ENCODE measurements around the gene PLB1. TPM values are rescaled to one million over a fixed set of nuclear protein-coding genes. Genes with fewer than 3 reads are reported as not detected.

The PLB1 gene
- total and polyA plus RNA-seq, 2 experiments from 2014 or later: 0.06 to 0.21 TPM

DNA sequence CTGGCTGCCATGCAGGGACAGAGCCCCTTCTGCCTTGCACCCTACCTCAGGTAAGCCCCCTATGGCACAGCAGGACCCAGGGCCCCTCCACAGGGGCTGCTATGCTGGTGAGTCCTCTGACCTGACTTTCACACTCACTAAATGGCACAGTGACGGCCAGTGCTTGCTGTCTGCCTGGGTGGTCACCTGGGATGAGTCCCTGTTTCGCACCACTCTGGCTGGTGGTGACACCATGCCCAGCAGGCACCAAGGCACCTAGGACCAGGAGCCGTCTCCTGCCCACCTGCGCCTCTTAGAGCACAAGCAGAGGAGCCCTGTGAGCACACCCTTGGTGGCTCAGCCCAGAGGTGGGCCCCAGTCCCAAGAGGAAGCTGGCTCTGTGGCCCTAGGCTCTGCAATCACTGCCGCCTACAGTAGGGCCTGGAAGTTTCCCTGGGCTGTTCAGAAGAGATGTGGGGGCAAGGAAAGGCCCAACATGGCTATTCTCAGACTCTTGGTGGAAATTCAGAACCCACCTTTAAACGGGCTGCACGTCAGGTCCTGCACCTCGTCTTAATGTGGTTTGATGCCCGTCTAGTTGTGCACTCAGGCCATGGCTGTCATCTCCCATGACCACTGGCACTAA, 96.0 kb downstream of the PLB1 start:
- no peaks in the 10 kb centered on the region for H3K36me3 Mint-ChIP-seq (ENCODE audit: low read depth)
- H3K27me3 ChIP-seq (ENCODE audit: insufficient read depth): no peaks in the 10 kb centered on the region
- TF ChIP-seq, protein P1, sequence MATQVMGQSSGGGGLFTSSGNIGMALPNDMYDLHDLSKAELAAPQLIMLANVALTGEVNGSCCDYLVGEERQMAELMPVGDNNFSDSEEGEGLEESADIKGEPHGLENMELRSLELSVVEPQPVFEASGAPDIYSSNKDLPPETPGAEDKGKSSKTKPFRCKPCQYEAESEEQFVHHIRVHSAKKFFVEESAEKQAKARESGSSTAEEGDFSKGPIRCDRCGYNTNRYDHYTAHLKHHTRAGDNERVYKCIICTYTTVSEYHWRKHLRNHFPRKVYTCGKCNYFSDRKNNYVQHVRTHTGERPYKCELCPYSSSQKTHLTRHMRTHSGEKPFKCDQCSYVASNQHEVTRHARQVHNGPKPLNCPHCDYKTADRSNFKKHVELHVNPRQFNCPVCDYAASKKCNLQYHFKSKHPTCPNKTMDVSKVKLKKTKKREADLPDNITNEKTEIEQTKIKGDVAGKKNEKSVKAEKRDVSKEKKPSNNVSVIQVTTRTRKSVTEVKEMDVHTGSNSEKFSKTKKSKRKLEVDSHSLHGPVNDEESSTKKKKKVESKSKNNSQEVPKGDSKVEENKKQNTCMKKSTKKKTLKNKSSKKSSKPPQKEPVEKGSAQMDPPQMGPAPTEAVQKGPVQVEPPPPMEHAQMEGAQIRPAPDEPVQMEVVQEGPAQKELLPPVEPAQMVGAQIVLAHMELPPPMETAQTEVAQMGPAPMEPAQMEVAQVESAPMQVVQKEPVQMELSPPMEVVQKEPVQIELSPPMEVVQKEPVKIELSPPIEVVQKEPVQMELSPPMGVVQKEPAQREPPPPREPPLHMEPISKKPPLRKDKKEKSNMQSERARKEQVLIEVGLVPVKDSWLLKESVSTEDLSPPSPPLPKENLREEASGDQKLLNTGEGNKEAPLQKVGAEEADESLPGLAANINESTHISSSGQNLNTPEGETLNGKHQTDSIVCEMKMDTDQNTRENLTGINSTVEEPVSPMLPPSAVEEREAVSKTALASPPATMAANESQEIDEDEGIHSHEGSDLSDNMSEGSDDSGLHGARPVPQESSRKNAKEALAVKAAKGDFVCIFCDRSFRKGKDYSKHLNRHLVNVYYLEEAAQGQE (IDR thresholded peaks at IDR 0.05; ENCODE audit: unreplicated experiment): no peak
- TF ChIP-seq, protein P2, sequence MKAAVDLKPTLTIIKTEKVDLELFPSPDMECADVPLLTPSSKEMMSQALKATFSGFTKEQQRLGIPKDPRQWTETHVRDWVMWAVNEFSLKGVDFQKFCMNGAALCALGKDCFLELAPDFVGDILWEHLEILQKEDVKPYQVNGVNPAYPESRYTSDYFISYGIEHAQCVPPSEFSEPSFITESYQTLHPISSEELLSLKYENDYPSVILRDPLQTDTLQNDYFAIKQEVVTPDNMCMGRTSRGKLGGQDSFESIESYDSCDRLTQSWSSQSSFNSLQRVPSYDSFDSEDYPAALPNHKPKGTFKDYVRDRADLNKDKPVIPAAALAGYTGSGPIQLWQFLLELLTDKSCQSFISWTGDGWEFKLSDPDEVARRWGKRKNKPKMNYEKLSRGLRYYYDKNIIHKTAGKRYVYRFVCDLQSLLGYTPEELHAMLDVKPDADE (IDR thresholded peaks at IDR 0.05): no peak
- TF ChIP-seq EZH2phosphoT487 (IDR thresholded peaks at IDR 0.05; ENCODE audit: unreplicated experiment) (no peak), ZNF114 (CRISPR knock-in tag; IDR thresholded peaks at IDR 0.05) (no peak), POLR2AphosphoS5 (IDR thresholded peaks at IDR 0.05; ENCODE audit: low read depth) (no peak), JUNB (IDR thresholded peaks at IDR 0.05; ENCODE audit: unreplicated experiment) (no peak), CREB1 (CRISPR knock-in tag; IDR thresholded peaks at IDR 0.05; ENCODE audit: low read depth) (no peak), ZNF331 (CRISPR knock-in tag; IDR thresholded peaks at IDR 0.05; ENCODE audit: low read depth) (no peak), NANOG (IDR thresholded peaks at IDR 0.05; ENCODE audit: borderline replicate concordance) (no peak), EZH2 (IDR thresholded peaks at IDR 0.05; ENCODE audit: low read depth, unreplicated experiment) (no peak), STAT1 (IDR thresholded peaks at IDR 0.05; ENCODE audit: unreplicated experiment) (no peak)
- TF ChIP-seq, protein P3, sequence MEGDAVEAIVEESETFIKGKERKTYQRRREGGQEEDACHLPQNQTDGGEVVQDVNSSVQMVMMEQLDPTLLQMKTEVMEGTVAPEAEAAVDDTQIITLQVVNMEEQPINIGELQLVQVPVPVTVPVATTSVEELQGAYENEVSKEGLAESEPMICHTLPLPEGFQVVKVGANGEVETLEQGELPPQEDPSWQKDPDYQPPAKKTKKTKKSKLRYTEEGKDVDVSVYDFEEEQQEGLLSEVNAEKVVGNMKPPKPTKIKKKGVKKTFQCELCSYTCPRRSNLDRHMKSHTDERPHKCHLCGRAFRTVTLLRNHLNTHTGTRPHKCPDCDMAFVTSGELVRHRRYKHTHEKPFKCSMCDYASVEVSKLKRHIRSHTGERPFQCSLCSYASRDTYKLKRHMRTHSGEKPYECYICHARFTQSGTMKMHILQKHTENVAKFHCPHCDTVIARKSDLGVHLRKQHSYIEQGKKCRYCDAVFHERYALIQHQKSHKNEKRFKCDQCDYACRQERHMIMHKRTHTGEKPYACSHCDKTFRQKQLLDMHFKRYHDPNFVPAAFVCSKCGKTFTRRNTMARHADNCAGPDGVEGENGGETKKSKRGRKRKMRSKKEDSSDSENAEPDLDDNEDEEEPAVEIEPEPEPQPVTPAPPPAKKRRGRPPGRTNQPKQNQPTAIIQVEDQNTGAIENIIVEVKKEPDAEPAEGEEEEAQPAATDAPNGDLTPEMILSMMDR (conservative IDR thresholded peaks at IDR 0.05; ENCODE audit: low read depth in 2 of 2): no peak
- TF ChIP-seq, protein P4, sequence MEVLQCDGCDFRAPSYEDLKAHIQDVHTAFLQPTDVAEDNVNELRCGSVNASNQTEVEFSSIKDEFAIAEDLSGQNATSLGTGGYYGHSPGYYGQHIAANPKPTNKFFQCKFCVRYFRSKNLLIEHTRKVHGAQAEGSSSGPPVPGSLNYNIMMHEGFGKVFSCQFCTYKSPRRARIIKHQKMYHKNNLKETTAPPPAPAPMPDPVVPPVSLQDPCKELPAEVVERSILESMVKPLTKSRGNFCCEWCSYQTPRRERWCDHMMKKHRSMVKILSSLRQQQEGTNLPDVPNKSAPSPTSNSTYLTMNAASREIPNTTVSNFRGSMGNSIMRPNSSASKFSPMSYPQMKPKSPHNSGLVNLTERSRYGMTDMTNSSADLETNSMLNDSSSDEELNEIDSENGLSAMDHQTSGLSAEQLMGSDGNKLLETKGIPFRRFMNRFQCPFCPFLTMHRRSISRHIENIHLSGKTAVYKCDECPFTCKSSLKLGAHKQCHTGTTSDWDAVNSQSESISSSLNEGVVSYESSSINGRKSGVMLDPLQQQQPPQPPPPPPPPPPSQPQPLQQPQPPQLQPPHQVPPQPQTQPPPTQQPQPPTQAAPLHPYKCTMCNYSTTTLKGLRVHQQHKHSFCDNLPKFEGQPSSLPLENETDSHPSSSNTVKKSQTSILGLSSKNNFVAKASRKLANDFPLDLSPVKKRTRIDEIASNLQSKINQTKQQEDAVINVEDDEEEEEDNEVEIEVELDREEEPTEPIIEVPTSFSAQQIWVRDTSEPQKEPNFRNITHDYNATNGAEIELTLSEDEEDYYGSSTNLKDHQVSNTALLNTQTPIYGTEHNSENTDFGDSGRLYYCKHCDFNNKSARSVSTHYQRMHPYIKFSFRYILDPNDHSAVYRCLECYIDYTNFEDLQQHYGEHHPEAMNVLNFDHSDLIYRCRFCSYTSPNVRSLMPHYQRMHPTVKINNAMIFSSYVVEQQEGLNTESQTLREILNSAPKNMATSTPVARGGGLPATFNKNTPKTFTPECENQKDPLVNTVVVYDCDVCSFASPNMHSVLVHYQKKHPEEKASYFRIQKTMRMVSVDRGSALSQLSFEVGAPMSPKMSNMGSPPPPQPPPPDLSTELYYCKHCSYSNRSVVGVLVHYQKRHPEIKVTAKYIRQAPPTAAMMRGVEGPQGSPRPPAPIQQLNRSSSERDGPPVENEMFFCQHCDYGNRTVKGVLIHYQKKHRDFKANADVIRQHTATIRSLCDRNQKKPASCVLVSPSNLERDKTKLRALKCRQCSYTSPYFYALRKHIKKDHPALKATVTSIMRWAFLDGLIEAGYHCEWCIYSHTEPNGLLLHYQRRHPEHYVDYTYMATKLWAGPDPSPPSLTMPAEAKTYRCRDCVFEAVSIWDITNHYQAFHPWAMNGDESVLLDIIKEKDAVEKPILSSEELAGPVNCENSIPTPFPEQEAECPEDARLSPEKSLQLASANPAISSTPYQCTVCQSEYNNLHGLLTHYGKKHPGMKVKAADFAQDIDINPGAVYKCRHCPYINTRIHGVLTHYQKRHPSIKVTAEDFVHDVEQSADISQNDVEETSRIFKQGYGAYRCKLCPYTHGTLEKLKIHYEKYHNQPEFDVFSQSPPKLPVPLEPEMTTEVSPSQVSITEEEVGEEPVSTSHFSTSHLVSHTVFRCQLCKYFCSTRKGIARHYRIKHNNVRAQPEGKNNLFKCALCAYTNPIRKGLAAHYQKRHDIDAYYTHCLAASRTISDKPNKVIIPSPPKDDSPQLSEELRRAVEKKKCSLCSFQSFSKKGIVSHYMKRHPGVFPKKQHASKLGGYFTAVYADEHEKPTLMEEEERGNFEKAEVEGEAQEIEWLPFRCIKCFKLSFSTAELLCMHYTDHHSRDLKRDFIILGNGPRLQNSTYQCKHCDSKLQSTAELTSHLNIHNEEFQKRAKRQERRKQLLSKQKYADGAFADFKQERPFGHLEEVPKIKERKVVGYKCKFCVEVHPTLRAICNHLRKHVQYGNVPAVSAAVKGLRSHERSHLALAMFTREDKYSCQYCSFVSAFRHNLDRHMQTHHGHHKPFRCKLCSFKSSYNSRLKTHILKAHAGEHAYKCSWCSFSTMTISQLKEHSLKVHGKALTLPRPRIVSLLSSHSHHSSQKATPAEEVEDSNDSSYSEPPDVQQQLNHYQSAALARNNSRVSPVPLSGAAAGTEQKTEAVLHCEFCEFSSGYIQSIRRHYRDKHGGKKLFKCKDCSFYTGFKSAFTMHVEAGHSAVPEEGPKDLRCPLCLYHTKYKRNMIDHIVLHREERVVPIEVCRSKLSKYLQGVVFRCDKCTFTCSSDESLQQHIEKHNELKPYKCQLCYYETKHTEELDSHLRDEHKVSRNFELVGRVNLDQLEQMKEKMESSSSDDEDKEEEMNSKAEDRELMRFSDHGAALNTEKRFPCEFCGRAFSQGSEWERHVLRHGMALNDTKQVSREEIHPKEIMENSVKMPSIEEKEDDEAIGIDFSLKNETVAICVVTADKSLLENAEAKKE (CRISPR knock-in tag; IDR thresholded peaks at IDR 0.05): no peak
- no peaks in the 10 kb centered on the region for H3F3A ChIP-seq (replicated peaks; ENCODE audit: low read depth)
- H3K4me3 Mint-ChIP-seq: no peak overlapping the region
- H3K79me2 ChIP-seq (replicated peaks; ENCODE audit: insufficient read depth): no peaks in the 10 kb centered on the region
- H3K27ac ChIP-seq (ENCODE audit: low read depth): no peak overlapping the region
- no peak overlapping the region for H3K4me3 ChIP-seq
- no peak overlapping the region for H2AFZ ChIP-seq
- H3K9me2 ChIP-seq (ENCODE audit: insufficient read depth): no peaks in the 10 kb centered on the region
- H3K27me3 Mint-ChIP-seq (ENCODE audit: insufficient read depth, low read depth, poor library complexity): peaks cover 16% of the 10 kb centered on the region
- H3K4me1 ChIP-seq (ENCODE audit: insufficient read depth): peaks cover 4% of the 10 kb centered on the region
- H3K27ac Mint-ChIP-seq: no peak overlapping the region
- H3K9me3 Mint-ChIP-seq: no peaks in the 10 kb centered on the region
- no peaks in the 10 kb centered on the region for H4K20me1 ChIP-seq (replicated peaks; ENCODE audit: insufficient read depth)
- H3K4me2 ChIP-seq: no peak overlapping the region
- ATAC-seq: no peak
- no peak for DNase-seq (ENCODE audit: low spot score)
- H3K36me3 ChIP-seq (ENCODE audit: insufficient read depth): no peaks in the 10 kb centered on the region
- H3K4me1 Mint-ChIP-seq: peaks cover 32% of the 10 kb centered on the region
